ENCODE results near the gene SEPTIN5.

The SEPTIN5 gene

DNA sequence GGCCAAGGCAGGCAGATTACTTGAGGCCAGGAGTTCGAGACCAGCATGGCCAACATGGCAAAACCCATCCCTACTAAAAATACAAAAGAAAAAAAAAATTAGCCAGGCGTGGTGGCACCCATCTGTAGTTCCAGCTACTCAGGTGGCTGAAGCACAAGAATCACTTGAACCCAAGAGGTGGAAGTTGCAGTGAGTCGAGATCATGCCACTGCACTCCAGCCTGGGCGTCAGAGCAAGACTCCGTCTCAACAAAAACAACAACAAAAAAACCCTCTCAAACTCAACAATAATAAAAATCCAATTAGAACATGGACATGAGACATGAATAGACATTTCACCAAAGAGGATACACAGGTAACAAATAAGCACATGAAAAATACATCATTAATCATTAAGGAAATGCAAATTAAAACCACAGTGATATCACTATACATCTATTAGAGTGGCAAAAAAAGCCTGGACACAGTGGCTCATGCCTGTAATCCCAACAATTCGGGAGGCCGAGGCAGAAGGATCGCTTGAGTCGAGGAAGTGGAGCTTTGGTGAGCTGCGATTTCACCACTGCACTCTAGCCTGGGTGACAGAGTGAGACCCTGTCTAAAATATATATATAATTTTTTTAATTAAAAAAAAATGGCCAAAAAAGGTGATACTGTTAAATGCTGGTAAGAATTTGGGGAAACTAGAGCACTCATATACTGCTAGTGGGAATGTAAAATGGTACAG is 12.7 kb upstream of the SEPTIN5 start:
- no peaks in the 10 kb centered on the region for H3K36me3 ChIP-seq
- no peak overlapping the region for H3K4me3 ChIP-seq (ENCODE audit: low read depth in 1 of 2, low read length in 1 of 2)
- TF ChIP-seq, protein P1, sequence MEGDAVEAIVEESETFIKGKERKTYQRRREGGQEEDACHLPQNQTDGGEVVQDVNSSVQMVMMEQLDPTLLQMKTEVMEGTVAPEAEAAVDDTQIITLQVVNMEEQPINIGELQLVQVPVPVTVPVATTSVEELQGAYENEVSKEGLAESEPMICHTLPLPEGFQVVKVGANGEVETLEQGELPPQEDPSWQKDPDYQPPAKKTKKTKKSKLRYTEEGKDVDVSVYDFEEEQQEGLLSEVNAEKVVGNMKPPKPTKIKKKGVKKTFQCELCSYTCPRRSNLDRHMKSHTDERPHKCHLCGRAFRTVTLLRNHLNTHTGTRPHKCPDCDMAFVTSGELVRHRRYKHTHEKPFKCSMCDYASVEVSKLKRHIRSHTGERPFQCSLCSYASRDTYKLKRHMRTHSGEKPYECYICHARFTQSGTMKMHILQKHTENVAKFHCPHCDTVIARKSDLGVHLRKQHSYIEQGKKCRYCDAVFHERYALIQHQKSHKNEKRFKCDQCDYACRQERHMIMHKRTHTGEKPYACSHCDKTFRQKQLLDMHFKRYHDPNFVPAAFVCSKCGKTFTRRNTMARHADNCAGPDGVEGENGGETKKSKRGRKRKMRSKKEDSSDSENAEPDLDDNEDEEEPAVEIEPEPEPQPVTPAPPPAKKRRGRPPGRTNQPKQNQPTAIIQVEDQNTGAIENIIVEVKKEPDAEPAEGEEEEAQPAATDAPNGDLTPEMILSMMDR (IDR thresholded peaks at IDR 0.05): no peak

DNA sequence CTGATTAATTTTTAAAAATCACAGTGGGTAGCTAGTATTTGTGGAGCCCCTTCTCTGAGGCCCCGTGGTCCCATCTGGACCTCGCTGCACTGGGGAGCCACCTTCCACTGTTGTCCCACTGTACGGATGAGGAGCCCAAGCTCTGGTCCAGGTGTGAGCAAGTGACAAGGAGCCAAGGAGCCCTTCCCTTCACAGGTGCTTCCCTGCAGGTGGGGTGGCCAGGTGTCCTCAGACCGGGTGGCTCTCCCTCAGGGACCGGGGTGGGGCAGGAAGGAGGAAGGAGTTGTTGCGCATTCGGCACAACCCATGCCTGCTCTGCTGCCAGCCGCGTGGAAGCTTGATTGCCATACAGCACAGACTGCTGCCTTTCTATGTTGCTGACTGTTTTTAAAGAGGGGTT is 10.4 kb upstream of the SEPTIN5 start:
- Histone ChIP-seq H3K36me3 (no peaks in the 10 kb centered on the region), H3K4me1 (ENCODE audit: control insufficient read depth in 1 of 2, insufficient read depth in 1 of 2, low read depth in 1 of 2, low read length in 1 of 2) (peaks cover 52 to 59% of the 10 kb centered on the region in 2 experiments), H3K27ac (peak overlapping the region; percentile 39), H3K27me3 (no peaks in the 10 kb centered on the region), H3K9me3 (no peaks in the 10 kb centered on the region), H3K4me3 (ENCODE audit: low read depth in 1 of 2, low read length in 1 of 2) (no peak overlapping the region)
- TF ChIP-seq, protein P1 (IDR thresholded peaks at IDR 0.05): no peak

More for the DNA sequence above, 12.7 kb upstream of the SEPTIN5 start:
- Histone ChIP-seq H3K9me3 (no peaks in the 10 kb centered on the region), H3K4me1 (ENCODE audit: control insufficient read depth in 1 of 2, insufficient read depth in 1 of 2, low read depth in 1 of 2, low read length in 1 of 2) (peaks cover 34 to 46% of the 10 kb centered on the region in 2 experiments), H3K27me3 (no peaks in the 10 kb centered on the region), H3K27ac (no peak overlapping the region)

DNA sequence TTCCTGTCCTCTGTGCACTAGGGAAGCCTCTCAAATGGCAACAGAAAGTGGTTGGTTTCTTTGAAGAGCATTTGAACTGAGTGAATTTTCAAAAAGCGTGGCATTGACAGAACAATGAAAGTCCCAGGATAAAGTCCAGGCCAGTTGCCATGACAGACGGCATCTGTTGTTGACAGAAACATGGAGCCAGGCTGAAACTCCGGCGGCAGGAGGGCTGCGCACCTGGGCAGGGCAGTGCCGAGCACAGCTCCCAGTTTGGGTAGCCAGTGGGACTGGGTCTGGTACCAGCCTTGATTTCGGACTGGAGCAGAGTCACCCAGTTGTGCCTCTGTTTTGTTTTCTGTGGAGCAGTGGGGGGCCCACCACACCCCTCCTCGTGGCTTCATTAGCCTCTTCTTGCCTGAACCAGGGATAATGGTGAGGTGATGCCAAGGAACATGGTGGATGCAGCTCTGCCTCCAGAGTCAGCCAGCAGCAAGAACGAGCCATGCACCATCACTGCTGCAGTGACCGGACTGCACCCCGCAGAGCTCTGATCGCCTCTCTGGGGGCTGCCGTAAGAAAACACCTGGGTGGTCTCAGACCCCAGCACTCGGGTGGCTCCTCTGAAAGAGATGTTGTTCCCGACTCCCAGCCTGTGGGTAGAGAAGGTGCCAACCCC is 9.8 kb upstream of the SEPTIN5 start:
- TF ChIP-seq, protein P1 (IDR thresholded peaks at IDR 0.05): no peak
- Histone ChIP-seq H3K36me3 (no peaks in the 10 kb centered on the region), H3K4me1 (ENCODE audit: control insufficient read depth in 1 of 2, insufficient read depth in 1 of 2, low read depth in 1 of 2, low read length in 1 of 2) (peaks cover 52 to 59% of the 10 kb centered on the region in 2 experiments), H3K27ac (peak overlapping the region; percentile 39), H3K4me3 (ENCODE audit: low read depth in 1 of 2, low read length in 1 of 2) (no peak overlapping the region), H3K27me3 (no peaks in the 10 kb centered on the region), H3K9me3 (no peaks in the 10 kb centered on the region)

DNA sequence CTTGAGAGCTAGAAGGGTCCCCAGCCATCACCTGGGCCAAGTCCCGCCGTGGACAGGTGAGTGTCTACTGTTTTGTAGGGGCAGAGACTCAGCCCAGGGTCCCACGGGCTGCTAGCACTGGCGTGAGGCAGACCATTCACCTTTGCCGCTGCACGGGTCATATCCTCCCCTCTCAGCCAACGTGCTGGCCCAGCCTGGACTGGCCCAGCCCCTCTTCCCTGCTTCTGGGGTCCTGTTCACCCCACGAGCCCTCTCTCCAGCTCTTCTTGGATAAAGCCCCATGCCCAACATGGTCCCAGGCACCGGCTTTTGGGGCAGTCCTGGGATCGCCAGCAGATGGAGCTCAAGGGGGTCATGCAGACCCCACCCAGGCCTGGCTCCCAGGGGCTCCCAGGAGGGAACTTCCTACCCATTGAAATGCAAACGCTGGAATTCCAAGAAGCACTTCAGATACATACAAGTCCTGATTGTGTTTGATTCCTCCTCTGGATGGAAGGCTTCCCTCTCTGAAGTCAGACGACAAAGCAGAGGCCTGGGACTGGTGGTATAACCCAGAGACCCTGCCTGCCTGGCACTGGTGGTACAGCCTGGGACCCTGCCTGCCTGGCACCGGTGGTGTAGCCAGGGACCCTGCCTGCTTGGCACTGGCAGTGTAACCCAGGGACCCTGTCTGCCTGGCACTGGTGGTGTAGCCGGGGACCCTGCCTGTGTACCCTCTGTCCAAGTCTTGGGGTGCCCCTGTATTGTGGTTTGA is 8.9 kb upstream of the SEPTIN5 start:
- Histone ChIP-seq H3K4me1 (ENCODE audit: control insufficient read depth in 1 of 2, insufficient read depth in 1 of 2, low read depth in 1 of 2, low read length in 1 of 2) (peaks cover 52 to 59% of the 10 kb centered on the region in 2 experiments), H3K4me3 (ENCODE audit: low read depth in 1 of 2, low read length in 1 of 2) (no peak overlapping the region), H3K27me3 (no peaks in the 10 kb centered on the region), H3K36me3 (no peaks in the 10 kb centered on the region), H3K9me3 (no peaks in the 10 kb centered on the region), H3K27ac (no peak overlapping the region)
- TF ChIP-seq, protein P1 (IDR thresholded peaks at IDR 0.05): no peak

DNA sequence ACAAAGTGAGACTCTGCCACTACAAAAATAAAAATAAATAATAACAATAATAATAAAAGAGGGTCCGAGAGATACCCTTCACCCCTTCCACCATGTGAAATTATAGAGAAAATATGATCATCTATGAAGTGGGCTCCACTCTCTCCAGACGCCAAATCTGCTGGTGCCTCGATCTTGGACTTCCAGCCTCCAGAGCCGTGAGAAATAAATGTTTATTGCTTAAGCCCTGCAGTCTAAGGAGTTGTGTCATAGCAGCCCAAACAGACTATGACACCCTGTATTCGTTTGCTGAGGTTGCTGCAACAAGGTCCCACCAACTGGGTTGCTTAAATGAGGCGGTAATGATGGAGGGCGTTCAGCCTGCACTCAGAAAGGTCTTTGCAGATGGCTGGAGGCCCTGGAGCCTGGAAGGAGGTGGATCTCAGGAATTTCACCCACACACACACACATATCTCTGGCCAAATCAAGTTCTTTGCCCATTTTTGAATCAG is 7.6 kb upstream of the SEPTIN5 start:
- H3K27me3 ChIP-seq: no peaks in the 10 kb centered on the region
- H3K9me3 ChIP-seq: no peaks in the 10 kb centered on the region
- TF ChIP-seq, protein P1 (IDR thresholded peaks at IDR 0.05): no peak
- H3K27ac ChIP-seq: peak overlapping the region; percentile 65
- H3K4me3 ChIP-seq (ENCODE audit: low read depth in 1 of 2, low read length in 1 of 2): peak overlapping the region in 1 of 2 experiments; percentile 17
- peaks cover 52 to 53% of the 10 kb centered on the region in 2 experiments for H3K4me1 ChIP-seq (ENCODE audit: control insufficient read depth in 1 of 2, insufficient read depth in 1 of 2, low read depth in 1 of 2, low read length in 1 of 2)
- no peaks in the 10 kb centered on the region for H3K36me3 ChIP-seq

All from neutrophil (primary cell).